HG03066 (cell line): ENCODE results near the gene EPB41.
A peak's percentile ranks its signal among the peaks of the same experiment; 100 is the strongest.

Source experiments
- ATAC-seq: cut with Tn5 transposase; IDR thresholded peaks from one replicate; pipeline ENCODE4 v1.9.1; 2021; ENCODE audit warnings: low read depth; ENCODE audit not compliant: unreplicated experiment

EPB41 gene

DNA sequence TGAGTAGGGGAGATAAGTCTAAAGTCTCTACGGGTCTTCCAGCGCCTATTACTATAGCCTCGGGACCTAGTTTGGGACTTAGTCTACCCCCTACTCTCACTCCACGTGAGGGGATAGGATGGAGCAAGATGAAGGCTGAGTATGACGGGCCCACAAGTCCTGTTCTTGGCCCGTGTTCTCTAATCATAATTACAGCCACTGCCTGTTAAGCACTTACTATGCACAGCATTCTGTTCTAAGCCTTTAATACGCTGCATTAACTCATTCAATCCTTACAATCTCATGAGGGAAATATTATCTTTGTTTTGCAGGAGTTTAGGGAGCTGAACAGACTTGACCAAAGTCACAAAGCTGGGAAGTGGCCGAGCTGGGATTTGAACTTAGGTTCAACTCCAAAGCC lies 23.9 kb upstream of the EPB41 start:
- no peak for ATAC-seq

DNA sequence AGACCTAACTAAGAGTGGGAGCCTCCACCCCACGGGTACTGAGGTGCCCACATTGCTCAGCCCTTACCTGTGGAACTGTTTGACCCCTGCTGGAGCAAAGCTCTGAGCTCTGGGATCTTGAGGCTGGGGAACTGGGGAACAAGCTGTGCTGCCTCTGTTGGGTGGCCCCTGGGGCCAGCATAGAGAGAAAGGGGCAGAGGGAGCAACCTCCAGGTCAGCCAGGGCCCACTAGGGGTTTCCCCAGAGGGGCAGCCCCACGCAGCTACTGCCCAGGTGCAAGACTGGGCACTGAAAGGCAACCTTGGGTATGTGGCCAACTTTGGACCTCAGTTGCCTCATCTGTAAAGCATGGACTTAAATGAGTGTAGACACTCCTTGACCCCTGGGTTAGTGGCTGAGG lies 23.5 kb upstream of the EPB41 start:
- no peak for ATAC-seq

DNA sequence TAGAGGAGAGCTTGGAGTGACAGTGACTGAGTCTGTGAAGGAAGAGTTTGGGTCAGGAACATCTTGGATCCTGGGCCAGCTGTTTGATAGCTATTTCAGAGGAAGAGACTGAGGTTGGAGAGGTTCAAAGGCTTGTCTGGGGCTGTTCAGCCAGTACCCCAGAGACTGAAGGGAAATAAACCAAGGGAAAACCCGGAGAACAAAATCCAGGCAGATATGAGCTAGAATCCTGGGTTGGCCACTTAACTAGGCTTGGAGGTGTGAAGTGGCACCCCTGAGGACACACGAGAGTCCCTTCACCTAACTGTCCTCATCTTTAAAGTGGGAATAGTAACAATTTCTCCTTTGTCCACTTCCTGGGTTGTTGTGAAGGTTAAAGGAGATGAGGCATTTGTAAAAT lies 23.1 kb upstream of the EPB41 start:
- ATAC-seq = no peak

DNA sequence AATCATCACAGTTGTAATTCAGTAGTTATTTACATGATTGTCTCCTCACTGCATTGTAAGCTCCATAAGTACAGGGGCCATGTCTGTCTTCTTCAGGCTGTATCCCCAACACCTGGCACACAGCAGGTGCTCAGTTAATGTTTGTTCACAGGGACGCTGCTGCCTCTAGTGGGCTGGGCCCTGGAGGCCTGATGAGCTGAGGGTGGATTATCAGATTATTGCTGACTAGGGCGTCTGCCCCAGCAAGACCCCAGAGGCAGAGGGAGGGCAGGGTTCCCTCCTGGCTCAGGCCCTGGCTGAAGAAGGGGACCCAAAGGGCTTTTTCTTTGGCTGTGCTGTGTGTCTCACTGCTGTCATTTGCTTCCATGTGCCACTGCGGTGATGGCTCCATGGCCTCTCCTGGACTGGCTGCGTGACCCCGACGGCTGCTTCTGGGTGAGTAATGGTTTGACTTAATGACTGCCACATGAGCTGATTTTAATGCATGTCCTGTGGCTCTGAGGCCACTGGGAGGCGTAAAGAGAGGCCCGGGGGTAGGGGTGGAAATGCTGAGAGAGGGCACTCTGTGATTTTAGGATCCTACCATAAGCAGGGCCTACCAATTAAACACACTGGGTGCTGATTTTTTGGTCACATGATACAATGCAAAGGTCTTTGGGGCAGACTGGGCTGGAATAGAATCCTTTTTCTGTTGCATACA lies 20.8 kb upstream of the EPB41 start:
- ATAC-seq = no peak

DNA sequence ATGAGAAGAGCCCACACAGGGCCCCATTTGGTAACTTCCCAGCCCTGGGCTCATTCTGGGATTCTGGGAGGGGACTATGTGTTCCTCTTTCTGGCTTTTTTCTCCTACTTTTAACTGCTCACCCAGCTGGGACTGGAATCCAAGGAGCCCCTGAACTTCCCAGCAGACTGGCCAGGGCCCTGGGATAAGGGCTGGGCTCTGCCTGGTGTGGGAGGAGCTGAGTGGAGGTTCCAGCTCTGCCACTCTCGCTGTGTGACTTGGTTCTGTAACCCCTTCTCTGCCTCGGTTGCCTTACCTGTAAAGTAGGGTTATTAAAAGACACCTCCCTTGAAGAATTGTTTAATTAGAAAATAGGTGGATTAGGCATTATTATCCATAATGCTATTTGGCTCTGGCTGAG lies 19.6 kb upstream of the EPB41 start:
- ATAC-seq = no peak

DNA sequence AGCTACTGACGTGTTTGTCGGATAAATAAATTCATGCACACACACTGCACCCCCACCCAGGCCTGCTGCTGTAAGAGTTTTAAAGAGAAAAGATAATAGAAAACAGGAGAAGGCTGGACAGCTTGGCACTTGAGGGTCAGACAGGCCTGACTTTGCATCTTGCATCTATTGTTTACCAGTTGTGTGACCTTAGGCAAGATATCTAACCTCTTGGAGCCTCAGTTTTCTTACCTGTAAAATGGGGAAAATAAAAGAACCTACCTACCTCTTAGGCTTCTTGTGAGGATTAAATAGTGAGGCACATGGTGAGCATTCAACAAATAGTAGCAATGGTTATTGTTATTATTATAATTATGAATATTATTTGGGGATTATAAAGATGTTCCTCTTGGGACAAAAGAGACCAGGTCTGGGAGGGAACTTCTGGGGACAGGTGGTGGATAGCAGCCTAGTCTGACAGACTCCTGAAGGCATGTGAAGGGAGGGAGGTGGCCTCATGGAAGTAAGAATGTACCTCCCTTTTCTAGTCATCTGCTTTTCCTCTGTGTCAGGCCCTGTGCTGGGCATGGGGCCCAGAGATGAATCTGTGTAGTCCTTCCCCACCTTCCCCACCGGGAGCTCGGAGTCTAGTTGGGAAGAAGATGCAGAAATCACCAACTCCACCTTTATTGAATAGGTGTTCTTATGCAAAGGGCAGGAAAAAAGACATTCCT lies 18.3 kb upstream of the EPB41 start:
- no peak for ATAC-seq

DNA sequence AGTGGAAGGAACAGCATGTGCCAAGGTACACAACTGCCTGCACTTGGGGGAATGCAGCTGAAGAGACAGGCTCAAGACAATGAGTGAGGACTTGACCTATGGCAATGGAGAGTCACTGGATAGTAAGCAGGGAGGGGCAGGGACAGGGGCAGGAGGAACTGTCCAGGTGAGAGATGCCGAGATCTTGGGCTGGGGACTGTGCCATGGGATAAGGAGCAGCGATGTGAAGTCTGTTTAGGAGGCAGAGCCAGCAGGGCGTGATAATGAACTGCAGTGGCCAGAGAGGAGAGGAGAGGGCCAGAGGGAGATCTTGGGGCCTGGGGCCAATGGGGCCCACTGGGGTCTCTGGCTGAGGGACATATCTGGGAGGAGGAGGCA lies 17.8 kb upstream of the EPB41 start:
- ATAC-seq = no peak

DNA sequence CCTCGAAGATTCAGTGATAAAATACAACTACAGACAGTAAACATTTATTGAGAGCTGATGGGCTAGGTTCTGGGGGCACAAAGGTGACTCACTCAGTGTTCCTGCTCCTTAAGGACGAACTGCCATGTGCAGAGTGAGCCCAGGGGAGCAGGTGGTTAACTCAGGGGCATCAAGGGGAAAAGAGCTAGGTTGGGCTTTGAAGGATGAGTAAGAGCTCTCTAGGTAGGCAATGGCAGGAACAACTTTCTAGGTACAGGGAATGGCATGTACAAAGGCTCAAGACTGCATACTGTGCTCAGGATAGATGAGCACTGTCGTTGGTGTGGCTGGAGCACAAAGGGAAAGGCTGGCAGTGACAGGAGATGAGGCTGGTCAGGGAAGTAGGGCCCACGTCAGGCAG lies 16.6 kb upstream of the EPB41 start:
- no peak for ATAC-seq

DNA sequence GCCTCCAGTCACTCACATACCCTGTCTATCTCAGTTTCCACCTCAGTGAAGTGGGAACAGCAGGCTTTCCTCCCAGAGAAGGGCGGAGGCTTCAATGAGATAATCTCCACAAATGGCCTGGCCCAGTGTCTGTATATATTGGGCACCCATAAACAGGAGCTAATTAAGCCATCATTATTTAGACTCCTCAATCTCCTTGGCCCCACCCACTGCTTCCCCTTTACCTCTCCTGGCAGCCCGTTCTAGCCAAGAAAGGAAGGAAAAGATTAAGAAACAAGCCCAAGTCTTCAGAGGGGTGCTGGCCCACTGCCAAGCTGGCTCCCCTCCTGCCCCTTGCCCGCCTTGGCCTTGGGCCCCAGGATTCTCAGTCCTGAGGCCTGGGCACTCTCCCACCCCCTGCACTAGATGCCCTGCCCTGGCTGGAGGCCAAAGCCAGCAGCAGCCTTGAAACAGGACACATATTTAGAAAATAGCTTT lies 15.9 kb upstream of the EPB41 start:
- no peak for ATAC-seq

DNA sequence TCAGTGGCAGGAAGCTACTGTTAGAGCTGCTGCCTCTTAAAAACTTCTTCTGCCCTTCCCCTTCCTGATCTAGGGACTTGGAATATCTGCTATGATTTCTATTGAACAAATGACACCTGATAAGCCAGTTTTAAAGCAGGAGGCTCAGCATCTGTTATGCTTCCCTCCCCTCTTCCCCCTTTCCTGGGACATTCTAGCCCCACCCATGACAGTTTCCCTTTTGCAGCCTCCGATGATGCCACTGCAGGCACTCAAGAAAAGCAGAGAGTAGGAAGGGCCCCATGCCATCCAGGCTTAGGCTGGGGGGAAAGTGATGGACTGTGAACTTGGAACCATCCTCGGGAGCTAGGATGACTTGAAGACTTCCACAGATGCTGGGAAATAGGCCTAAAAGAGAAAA lies 15.1 kb upstream of the EPB41 start:
- ATAC-seq = no peak

DNA sequence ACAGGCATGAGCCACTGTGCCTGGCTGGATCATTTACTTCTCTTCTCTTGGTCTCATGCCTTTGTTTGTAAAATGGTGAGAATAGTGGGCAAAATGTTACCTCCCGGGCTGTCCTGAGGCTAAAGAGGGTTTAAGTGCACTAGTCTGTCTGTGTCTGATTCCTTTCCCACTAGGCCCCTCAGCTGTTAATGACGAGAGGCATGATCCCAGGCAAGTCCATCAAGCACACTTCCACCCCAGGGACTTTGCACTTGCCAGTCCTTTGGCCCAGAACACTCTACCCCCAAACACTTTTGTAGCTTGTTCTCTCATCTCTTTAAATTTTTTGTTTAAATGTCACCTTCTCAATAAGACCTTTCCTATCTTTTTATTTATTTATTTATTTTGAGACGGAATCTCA lies 13.8 kb upstream of the EPB41 start:
- ATAC-seq = no peak

DNA sequence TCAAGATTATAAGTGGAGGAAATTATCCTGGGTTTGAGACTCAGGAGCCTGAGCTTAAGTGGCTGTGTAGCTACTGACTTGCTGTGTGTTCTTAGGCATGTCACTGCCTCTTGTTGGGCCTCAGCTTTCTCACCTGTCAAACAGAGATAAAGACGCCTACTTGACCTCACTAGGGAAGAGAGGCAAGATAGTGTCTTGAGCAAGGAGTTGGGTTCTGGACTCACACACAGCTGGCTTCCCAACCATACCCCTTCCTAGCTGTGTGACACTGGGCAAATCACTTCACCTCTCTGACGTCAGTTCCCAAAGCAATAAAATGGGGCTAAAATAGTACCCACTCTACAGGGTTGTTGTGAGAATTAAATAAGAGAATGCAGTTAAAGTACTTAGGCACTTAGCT lies 11.6 kb upstream of the EPB41 start:
- ATAC-seq = no peak

DNA sequence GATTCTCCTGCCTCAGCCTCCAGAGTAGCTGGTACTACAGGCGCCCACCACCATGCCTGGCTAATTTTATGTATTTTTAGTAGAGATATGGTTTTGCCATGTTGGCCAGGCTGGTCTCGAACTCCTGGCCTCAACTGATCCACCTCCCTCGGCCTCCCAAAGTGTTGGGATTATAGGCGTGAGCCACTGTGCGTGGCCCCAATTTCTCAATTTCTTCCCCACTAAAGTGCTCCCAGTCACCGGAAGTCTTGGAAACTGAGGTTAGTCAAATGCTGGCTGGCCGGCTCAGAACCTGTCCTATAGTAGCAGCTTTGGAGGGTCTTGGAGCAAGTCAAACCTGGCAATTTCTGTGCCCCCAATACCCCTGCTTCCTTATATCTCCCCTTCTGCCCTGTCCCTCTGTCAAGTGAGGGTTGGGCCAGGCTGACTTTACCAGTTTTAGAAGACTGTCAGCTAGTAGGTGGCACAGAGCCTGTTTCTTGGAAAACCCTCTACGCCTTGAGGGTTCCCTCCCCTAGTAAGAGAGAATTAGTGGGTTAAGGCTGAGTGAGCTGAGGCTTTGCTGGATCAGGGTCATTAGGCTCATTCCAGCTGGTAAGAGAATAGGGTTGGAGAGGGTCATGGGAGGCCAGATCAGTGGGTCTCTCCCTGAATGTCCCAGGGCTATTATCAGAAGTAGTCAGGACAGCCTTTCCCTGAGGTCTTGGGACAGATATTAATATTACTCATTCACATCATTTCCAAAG lies 8.3 kb upstream of the EPB41 start:
- ATAC-seq = no peak

DNA sequence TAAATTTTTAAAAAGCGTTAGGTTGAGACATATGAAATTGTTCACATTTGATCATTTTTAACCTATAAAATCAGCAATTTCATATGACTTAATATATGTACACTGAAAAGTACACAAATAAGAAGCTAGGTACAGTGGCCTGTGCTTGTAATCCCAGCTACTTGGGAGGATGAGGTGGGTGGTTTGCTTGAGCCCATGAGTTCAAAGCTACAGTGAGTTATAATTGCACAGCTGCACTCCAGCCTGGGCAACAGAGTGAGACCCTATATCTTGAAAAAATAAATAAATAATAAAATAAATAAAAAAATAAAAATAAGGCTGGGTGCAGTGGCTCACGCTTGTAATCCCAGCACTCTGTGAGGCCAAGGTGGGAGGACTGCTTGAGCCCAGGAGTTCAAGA lies 5.2 kb upstream of the EPB41 start:
- no peak for ATAC-seq

DNA sequence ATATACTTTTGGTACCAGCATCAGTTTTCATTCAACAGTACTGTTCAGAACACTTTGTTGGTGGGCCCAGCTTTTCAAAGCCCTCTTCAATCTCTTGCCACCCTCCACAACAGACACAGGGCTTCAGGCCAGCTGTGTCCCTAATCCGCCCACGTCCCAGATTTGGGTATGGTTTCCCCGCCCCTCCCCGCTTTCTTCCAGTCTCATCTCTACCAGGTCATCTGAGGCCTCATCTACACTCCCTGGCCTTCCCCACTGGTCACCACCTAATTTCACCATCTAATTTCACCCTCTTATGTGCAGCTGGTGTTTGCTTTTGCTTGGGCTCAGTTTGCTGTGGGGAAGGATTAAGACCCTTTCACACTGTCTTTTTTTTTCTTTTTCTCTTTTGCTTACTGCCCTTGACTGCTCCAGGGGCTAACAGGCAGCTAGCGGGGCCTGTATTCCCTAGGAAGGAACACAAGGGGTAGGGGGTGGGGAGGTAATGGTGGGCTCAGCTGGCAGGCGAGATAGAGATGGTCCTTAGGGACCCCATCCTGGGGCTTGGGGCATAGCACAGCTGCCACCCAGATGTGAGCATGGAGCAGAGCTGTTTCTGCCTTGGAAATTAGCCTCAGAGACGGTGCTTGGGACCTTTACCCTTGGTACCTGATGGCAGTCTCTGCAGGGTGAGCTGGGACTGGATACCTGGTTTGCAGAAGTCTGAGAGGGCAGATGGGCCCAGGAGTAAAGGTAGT lies 3.8 kb upstream of the EPB41 start:
- no peak for ATAC-seq

DNA sequence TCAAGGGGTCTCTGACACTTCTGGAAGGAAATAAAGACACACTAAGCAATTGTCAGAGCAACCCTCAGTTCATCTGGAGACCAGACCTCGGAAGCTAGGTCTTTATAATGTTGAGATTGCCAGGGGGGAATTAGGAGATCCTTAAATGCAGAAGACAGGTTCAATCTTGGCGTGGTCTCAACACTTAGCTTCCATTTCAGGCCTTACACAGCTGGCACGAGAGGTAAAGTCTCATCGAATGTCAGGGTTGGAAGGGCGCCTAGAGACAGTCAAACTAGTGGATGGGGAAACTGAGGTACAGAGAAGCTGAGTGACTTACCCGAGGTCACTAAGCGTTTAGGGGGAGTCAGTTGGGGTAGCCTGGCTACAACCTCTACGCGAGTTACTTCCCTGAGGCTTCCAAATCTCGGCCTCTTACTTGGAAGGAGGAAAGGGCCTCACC lies 562 bp upstream of the EPB41 start:
- ATAC-seq = no peak

DNA sequence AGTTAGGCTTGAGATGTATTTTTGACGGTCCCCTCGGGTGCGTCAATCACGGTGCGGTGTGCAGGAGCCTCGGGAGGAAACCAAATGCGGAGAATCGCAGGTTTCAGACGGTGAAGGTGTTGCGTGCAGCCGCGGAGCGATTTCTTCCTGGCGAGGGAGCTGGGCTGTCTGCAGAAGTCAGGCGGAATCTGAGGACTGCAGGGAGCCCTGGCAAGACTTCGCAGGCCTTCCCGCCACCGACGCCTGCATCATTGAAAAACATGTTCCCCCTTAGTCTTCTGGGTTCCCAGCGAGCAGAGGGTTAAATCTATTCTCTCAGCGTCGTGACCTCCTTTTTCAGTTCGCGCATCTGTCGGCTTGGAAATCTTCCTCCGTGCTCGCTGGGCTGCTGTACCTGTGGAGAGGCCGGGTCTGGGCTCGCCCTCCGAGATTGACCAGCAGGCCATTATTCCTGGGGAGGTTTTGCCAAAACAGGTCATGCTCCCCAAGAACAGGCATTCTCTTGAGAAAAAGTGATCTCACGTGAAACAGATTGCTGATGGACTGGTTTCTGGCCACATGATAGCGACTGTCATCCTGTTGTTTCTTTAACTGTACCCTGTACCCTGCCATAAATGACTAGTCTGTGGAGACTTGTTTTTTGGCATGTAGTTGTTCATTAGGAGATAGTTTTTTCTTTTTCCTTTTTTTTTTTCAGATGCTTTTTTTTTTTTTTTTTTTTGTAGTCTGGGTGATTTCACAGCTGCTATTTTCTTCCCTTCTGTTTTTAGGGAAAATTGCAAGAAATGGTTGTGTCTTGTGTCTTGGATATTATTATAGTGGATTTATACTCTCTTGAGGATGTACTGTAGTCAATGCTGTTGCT lies 894 bp downstream of the EPB41 start:
- ATAC-seq = peak; percentile 17

DNA sequence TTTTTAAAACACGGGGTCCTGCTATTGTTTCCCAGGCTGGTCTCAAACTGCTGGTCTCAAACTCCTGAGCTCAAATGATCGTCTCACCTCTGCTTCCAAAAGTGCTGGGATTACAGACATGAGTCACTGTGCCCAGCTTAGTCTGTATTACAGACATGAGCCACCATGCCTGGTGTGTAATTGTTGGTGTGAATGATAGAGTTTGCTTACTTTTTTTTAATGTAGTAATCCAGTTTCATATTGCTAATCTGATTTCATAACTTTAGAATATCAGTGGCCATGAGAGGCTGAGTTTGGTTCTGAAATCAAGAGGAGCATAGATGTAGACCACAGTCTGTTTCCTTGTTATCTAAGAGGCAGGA lies 3.4 kb downstream of the EPB41 start:
- no peak for ATAC-seq

DNA sequence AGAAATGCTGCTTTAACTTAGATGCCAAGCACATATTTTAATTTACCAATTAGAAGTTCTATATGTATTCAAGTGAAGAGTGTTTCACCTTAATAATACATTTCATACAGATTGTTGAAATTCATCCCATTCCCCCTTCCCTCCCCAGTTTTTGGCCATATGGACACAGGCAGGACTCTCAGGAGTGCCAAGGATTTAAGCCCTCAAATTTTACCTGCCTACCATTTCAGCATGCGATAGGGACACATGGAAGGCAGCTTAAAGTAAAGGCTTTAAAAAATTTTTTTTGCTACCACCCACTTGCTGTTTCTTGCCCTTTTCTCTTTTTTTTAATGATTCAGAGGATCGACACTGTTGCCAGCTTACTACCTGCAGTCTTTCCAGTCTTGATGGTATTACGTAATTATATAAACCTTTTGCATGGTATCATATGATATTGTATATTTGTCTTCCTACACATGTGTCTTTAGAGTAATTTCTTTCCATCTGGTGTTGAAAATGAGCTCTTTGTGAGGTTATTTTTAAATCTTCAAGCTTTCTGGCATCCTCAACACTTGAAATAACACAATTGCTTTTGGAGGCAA lies 7.0 kb downstream of the EPB41 start:
- ATAC-seq = no peak
